GM12878 (cell line): ENCODE measurements around the gene CISTR. TPM values are rescaled to one million over a fixed set of nuclear protein-coding genes. Genes with fewer than 3 reads are reported as not detected.

Experiments
- E2F4 ChIP-seq: IDR thresholded peaks from 2 replicates; pipeline ENCODE4 v1.6.1; 2012; ENCODE audit warnings: low read depth, low read length, improper control_type of control experiment
- FOS ChIP-seq: IDR thresholded peaks from 3 replicates; pipeline ENCODE4 v1.6.1; 2011; ENCODE audit warnings: borderline replicate concordance; ENCODE audit not compliant: insufficient read length; ENCODE audit errors: extremely low read depth
- FOXK2 ChIP-seq: fragments of 450-650 bp; IDR thresholded peaks from 2 replicates; pipeline ENCODE4 v1.6.1; 2017; ENCODE audit warnings: mild to moderate bottlenecking, moderate library complexity
- IRF4 ChIP-seq: IDR thresholded peaks from 2 replicates; pipeline ENCODE4 v1.6.1; 2011; ENCODE audit warnings: low read depth, low read length
- MTA3 ChIP-seq: IDR thresholded peaks from 2 replicates; pipeline ENCODE4 v1.6.1; 2012; ENCODE audit warnings: low read length, inconsistent platforms, borderline replicate concordance
- PKNOX1 ChIP-seq: fragments of 450-650 bp; IDR thresholded peaks from 2 replicates; pipeline ENCODE4 v1.6.1; 2016; ENCODE audit warnings: mild to moderate bottlenecking
- PRDM15 ChIP-seq: fragments of 450-650 bp; formaldehyde crosslinking; IDR thresholded peaks from 2 replicates; pipeline ENCODE4 v1.4.0; 2020; ENCODE audit warnings: mild to moderate bottlenecking, moderate library complexity
- ZNF24 ChIP-seq: fragments of 450-650 bp; IDR thresholded peaks from 2 replicates; pipeline ENCODE4 v1.6.1; 2017; ENCODE audit warnings: antibody characterized with exemption, mild to moderate bottlenecking
- polyA plus RNA-seq, 11 experiments: library from polyadenylated mRNA; depleted of rRNA in 4 of 11; unstranded in 6 of 11; stranded (reverse) in 5 of 11; fragments of >200 nt; fragmentation: Nextera tagmentation in 4 of 11; fragmentation: Illumina TruSeq in 1 of 11; extraction: Ambion mirVana in 4 of 11; extraction: Trizol in 1 of 11; gene quantifications; 1 replicate in 1 of 11; 2 replicates in 10 of 11; pipeline versions ENCODE4 v1.2.1 to v1.2.3, GENCODE V29; 2011 to 2016; ENCODE audit warnings: inconsistent platforms in 2 of 11, missing spikeins in 2 of 11, low read depth in 1 of 11
- total RNA-seq, 4 experiments: library from RNA; depleted of rRNA in 3 of 4; stranded (reverse); fragments of >200 nt in 3 of 4; fragmentation: Illumina TruSeq in 1 of 4; extraction: Trizol in 1 of 4; gene quantifications; 2 replicates each; pipeline versions ENCODE4 v1.2.1 to v1.2.3, GENCODE V29; 2013 to 2021

CISTR gene
- total and polyA plus RNA-seq, 10 of the 15 experiments (the other 5 are each of a cell fraction or from before 2014, with no cell fraction given) = 0.26 TPM; not detected in 9

GRCh38 chr12:53749986-53750811 is 1.6 kb downstream of the CISTR start (continued):
- TF ChIP-seq PKNOX1 = peak; percentile 78
- no peak for TF ChIP-seq ZNF24
- no peak for TF ChIP-seq FOXK2
- TF ChIP-seq E2F4 = no peak
- no peak for TF ChIP-seq MTA3
- TF ChIP-seq FOS = no peak
- TF ChIP-seq PRDM15 (CRISPR knock-in tag) = 0 out of 2 replicates have a peak, but pooled peaks have one; percentile 48
- no peak for TF ChIP-seq IRF4
- TF ChIP-seq, all 136 proteins: peak for 3
